ENCODE data around the gene BCL2L2.
"Not testable (repeated sequence)": the region's sequence is repeated elsewhere in the genome, so short reads cannot be mapped to it uniquely, and the experiment has no call there.

BCL2L2 gene

GRCh38 chr14:23324993-23325392 is 18.4 kb downstream of the BCL2L2 start:
- DNase-seq, result no peak

GRCh38 chr14:23325746-23326145 is 19.1 kb downstream of the BCL2L2 start:
- DNase-seq, result not testable (repeated sequence)

GRCh38 chr14:23326491-23327332 is 20.1 kb downstream of the BCL2L2 start:
- no peak for DNase-seq

- peak; percentile 75 for DNase-seq
These were observed 21.5 kb downstream of the BCL2L2 start for GRCh38 chr14:23327947-23328744.

GRCh38 chr14:23335623-23336022 is 29.0 kb downstream of the BCL2L2 start:
- DNase-seq, result no peak

GRCh38 chr14:23339506-23340268 is 33.1 kb downstream of the BCL2L2 start:
- DNase-seq, result no peak

- DNase-seq, result no peak
These were observed 37.8 kb downstream of the BCL2L2 start for GRCh38 chr14:23344481-23344880.

GRCh38 chr14:23345987-23346692 is 39.5 kb downstream of the BCL2L2 start:
- DNase-seq, result no peak

GRCh38 chr14:23346693-23347405 is 40.2 kb downstream of the BCL2L2 start:
- no peak for DNase-seq

- no peak for DNase-seq
These were observed 41.0 kb downstream of the BCL2L2 start for GRCh38 chr14:23347406-23348296.

- DNase-seq, result no peak
These were observed 41.6 kb downstream of the BCL2L2 start for GRCh38 chr14:23348297-23348655.

- DNase-seq, result no peak
These were observed 42.7 kb downstream of the BCL2L2 start for GRCh38 chr14:23349156-23349845.

- DNase-seq, result no peak
These were observed 45.3 kb downstream of the BCL2L2 start for GRCh38 chr14:23351681-23352505.

GRCh38 chr14:23352506-23353432 is 46.1 kb downstream of the BCL2L2 start, which contains the start of gene SLC22A17:
Gene SLC22A17 (minus strand): TSS chr14:23352887.
- DNase-seq, result peak; percentile 92

- DNase-seq, result no peak
These were observed 46.8 kb downstream of the BCL2L2 start for GRCh38 chr14:23353433-23353780.

- no peak for DNase-seq
These were observed 48.4 kb downstream of the BCL2L2 start for GRCh38 chr14:23354990-23355389.

GRCh38 chr14:23355871-23356435 is 49.3 kb downstream of the BCL2L2 start:
- DNase-seq, result no peak

- DNase-seq, result no peak
These were observed 50.0 kb downstream of the BCL2L2 start for GRCh38 chr14:23356662-23357061.
